HEK293T (cell line): ENCODE data around the gene ITPK1.

Source experiments
- BHLHE40 ChIP-seq: fragments of 450-650 bp; IDR thresholded peaks from 2 replicates; pipeline ENCODE4 v1.6.1; 2016; ENCODE audit warnings: mild to moderate bottlenecking, moderate library complexity, borderline replicate concordance
- FOXA1 ChIP-seq: fragments of 450-650 bp; IDR thresholded peaks from 2 replicates; pipeline ENCODE4 v1.6.1; 2016; ENCODE audit warnings: mild to moderate bottlenecking
- FOXM1 ChIP-seq: fragments of 450-650 bp; IDR thresholded peaks from 2 replicates; pipeline ENCODE4 v1.6.1; 2017; ENCODE audit warnings: mild to moderate bottlenecking, borderline replicate concordance
- HDGF ChIP-seq: fragments of 450-650 bp; IDR thresholded peaks from 2 replicates; pipeline ENCODE4 v1.6.1; 2017; ENCODE audit warnings: antibody characterized with exemption, borderline replicate concordance
- L3MBTL2 ChIP-seq: fragments of 450-650 bp; conservative IDR thresholded peaks from 2 replicates; pipeline ENCODE4 v1.6.1; 2016; ENCODE audit warnings: mild to moderate bottlenecking
- SP1 ChIP-seq: fragments of 450-650 bp; IDR thresholded peaks from 2 replicates; pipeline ENCODE4 v1.6.1; 2017
- SUZ12 ChIP-seq: fragments of 450-650 bp; IDR thresholded peaks from 2 replicates; pipeline ENCODE4 v1.6.1; 2016; ENCODE audit warnings: mild to moderate bottlenecking
- TARDBP ChIP-seq: fragments of 450-650 bp; IDR thresholded peaks from 2 replicates; pipeline ENCODE4 v1.6.1; 2016
- TF ChIP-seq, protein P1 (sequence below): fragments of 450-650 bp; IDR thresholded peaks from 2 replicates; pipeline ENCODE4 v1.6.1; 2016

DNA sequence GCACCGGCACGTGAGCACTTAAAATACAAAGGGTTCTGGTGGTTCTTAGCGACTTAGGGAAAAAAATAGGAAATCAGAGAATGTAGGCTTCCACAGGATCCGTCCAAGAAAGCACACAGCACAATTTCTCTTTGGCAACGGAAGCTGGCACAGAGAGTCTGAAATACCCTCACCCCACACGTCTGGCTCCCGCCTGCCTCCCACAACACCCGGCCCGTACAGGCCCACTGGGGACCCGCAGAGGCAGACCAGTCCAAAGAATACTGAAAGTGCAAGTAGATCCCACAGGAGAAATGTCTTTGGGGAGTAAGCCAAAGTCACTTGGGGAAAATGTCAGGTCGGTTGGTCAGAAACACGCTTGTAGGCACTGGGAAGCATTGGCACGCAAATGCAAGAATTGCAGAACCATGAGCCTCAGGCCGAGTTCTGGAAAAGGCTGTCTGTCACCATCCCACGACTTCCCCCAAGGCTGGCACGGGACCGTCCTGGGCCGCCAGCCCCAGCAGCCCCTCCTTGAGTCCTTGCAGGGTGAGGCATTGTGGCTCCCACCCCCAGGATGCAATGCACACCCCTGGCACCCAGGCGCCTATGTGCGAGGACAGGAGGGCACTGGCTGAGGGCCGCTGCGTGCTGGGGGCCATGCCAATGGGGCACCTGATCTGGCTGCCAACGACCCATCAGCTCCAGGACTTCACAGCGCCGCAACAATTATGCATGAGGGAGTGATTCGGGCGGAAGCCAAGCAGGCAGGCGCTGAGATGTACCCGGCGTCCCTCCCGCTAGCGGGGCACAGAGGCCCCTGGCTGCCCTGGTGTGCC is 163.0 kb downstream of the ITPK1 start:
- TF ChIP-seq SP1: no peak
- no peak for TF ChIP-seq HDGF
- no peak for TF ChIP-seq FOXM1
- no peak for TF ChIP-seq TARDBP
- no peak for TF ChIP-seq SUZ12
- no peak for TF ChIP-seq L3MBTL2
- TF ChIP-seq FOXA1: no peak
- TF ChIP-seq, protein P1, sequence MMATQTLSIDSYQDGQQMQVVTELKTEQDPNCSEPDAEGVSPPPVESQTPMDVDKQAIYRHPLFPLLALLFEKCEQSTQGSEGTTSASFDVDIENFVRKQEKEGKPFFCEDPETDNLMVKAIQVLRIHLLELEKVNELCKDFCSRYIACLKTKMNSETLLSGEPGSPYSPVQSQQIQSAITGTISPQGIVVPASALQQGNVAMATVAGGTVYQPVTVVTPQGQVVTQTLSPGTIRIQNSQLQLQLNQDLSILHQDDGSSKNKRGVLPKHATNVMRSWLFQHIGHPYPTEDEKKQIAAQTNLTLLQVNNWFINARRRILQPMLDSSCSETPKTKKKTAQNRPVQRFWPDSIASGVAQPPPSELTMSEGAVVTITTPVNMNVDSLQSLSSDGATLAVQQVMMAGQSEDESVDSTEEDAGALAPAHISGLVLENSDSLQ: no peak
- no peak for TF ChIP-seq BHLHE40
